ENCODE measurements around the gene FGFBP2.

FGFBP2 gene

DNA sequence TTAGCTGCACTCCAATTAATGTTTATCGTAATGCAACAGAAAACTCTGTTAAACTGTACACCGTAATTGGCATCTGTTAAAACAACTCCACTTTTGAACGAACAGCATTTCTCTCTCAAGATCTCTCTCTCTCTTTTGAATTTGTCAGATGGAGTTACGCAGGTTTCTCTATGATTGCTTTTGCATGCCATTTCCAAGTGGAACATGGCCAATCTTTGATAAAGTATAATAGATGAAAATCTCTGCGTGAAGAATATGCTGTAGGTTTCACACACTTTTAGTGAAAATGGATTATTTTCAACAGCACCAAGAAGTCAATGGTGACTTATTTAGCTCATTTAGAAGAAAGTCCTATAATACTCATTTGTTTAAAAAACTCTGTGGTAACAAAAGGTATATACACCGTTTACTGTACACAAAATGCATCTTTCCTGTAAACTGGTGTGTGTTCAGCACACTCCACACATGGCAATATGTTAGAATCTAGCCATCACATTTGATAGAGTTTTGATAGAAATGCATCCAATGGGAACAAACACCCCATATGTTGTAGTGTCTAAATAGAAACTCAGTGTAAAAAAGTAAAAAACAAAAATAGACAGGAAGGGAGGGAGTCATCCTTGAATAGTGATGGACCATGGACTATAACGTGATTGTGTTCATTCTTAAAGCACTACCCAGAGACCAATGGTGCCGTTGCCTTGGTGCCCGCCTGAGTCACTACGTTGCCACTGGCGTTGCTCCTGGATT lies 5.8 kb upstream of the FGFBP2 start:
- no peak for DNase-seq (ENCODE audit: low read depth in 1 of 2, low spot score in 1 of 2)

DNA sequence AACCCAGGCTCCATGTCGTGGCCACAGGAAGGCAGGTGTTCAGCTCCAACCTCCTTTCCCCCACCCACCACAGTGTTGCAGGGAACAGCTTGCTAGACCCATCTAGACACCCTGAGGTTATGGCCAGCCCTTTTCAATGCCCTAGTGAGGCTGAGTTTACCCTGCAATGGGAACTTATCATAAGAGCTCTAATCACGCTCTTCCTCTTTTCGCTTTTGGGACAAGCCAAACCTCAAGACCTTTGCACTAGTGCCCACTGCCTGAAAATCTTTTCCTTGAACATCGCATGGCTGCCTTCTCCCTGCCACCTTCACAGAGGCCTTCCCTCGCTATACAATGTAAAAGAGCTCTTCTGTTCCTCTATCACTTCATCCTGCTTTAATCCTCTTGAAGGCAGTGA lies 2.4 kb upstream of the FGFBP2 start:
- no peak for DNase-seq (ENCODE audit: low read depth in 1 of 2, low spot score in 1 of 2)

DNA sequence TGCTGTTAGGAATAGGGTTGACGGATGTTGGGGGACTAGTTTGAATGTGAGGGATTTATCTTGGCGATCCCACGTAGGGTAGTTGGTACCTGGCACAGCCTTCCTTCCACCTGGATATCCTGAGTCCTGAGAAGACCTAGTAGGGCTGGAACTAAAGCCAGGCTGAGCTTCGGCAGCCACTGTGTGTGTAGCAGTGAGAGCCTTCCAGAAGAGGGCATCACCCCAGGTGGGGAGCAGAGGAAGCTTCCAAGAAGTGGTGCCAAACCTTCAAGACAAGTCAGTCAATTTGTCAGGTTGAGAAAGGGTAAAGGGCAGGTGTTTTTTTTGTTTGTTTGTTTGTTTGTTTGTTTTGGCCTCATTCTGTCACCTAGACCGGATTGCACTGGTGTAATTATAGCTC lies 1.2 kb upstream of the FGFBP2 start:
- DNase-seq (ENCODE audit: low read depth in 1 of 2, low spot score in 1 of 2), result no peak

DNA sequence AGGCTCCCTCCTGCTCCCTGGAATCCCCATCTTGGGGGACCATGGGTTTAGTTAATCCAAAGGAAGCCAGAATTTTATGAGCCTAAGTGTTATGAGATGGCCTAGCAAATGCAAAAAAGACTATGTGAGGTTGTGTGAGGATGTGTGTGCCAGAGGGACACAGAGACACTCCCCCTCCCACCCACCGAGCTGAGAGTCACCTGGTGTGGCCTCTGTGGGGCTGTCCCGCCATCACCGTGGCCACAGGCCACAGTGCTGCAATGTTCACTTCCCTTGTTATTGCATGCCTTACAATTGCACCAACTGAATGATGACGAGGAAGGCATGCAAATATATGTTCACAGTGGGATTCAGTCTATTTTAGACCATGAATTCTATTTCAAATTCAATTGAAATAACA lies 601 bp upstream of the FGFBP2 start:
- DNase-seq (ENCODE audit: low read depth in 1 of 2, low spot score in 1 of 2), result no peak

DNA sequence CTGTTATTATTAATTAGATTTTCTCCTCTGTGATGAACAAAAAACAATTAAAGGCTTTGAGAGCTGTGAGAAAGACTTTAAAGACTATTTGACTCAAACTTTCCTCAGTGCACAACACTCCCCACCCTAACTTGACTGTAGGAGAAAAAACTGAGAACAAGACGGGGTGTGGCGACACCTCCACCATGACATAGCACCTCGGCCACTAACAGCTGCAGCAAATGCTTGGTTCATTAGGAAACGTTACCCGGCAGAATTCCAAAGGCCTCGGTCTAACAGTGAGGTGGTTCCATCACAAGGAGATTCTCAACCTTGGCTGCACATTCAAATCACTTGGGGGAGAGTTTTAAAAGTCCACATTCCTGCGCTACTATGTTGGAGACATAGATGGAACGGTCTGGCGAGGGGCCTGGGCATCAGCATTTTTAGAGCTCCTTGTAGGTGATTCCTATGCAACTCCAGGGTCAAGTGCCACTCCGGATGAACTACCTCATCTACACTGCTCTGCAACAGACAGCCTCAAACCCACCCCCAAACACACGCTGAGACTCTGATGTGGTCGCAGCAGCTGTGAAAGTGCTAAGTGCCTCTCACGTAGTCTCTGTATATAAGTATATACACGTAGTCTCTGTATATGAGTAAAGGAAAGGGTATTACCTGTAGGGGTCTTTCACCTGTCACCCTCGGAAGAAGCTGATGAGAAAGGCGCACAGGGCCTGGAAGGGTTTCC lies 1.0 kb downstream of the FGFBP2 start:
- DNase-seq (ENCODE audit: low read depth in 1 of 2, low spot score in 1 of 2), result no peak

DNA sequence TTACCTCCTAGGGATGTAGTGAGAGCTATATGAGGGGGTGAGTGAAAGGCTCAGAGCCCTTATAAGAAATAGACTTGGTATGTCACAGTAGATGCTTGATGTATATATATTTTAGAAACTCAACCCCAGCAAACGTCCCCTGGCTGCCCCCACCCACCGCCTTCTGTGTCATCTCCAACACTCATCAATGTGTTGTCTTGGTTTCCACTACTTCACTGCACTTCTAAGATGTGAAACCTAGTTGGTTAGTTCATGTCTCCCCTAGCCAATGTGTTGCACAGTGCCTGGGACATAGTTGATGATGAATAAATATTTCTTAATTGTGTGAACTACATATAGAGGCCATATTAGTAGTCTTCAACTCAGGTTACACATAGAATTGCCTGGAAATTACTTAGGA lies 4.4 kb downstream of the FGFBP2 start:
- no peak for DNase-seq (ENCODE audit: low read depth in 1 of 2, low spot score in 1 of 2)

DNA sequence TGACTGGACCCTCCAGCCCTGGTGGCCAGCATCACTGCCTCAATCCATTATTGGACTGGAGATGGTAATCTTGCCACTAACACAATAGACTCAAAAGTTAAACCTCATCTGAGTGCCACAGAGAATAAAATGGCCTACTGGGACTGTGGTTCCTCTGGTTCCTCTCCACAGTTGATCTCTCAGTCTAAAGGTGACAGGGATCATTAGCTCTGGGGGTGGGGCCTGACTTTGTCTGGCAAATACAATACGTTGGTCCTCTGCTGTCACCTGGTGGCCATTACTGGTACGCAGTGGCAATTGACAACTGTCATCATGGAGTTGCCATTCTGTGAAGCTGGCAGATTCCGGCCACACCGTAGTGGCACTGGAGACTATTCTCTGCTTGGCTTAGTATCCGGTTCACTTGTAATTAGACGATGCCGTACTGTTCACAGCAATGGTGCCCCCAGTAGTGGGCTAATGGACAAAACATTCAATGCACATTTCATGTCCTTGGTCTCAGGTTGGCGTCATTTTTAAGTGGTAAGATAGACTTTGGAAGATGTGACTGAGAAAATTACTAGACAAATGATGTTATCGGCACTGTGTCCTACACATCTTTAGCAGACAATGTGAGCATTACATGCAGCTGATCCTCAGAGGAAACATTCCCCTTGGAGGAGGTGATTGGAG lies 6.7 kb downstream of the FGFBP2 start:
- DNase-seq (ENCODE audit: low read depth in 1 of 2, low spot score in 1 of 2), result peak; percentile 56 to 82

DNA sequence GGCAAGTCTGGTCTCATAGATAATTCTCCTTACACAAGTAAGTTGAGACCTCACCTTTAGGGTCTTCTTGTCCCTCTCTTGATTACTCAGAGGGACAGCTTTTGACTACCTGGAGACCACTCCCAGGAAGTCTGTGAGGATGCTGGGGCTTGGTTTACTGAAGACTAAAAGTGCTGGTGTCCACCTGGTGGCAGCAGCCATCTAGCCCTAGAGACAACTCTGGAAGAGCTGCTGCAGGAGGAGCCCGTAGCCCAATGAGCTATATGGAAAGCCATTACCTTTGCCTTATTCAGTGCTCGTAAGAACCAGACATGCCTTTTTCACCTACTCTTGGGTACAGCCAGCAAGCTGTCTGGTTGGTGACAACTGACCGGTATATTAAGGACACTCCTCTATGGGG lies 7.3 kb downstream of the FGFBP2 start:
- DNase-seq (ENCODE audit: low read depth in 1 of 2, low spot score in 1 of 2), result no peak

DNA sequence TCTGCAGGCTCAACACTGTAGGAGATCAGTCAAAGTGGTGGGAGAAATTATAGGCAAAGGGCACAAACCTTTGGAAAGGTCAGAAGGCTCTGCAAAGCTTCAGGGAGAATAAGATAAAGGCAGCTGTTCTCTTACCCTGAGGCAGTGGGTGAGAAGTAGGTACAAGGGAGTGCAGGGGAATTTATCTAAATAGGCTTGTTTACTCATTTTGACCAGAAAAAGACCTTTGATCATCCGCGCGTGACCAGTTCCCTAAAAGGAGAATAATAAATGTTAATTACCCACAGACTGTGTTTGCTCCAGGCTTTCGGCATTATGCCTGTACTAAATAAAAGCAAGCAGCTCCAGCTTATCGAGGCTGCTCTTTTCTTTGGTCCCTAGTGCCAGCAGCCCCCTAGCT lies 9.3 kb downstream of the FGFBP2 start:
- DNase-seq (ENCODE audit: low read depth in 1 of 2, low spot score in 1 of 2), result no peak

DNA sequence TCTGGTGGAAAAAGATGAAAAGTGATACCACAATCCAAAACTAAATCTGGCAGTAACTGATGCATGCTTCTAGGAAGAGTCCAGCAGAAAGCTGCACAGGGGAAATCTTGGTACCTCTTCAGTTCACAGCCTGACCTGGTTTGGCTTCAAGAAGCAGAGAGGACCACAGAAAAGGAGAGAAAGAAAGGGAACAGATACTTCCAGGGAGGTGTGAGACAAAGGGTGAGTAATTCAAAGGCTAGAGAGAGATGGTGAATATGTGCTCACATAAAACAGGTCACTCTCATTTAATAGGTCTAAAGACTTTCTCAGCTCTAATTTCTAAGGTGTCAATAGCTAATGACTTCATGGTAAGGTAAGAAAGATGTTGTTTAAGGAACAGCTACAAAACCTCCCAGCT lies 11.2 kb downstream of the FGFBP2 start:
- DNase-seq (ENCODE audit: low read depth in 1 of 2, low spot score in 1 of 2), result no peak

DNA sequence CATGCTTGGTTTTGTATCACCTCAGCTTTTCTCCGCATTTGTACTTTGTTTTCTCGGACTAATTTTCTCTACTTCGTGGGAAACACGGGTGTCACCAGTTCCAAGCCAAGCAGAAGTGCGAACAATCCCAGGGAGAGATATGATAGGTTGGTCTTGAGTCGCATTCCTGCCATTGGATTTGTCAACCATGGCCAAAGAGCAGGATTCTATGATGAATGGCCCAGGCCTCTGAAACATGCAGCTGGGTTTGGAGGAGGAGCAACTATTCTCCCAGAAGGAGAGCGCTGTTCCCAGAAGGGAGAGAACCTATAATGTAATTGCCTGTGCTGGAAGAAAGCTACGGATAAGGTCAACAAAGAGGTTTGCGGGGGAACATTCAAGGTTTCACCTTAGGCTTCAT lies 14.1 kb downstream of the FGFBP2 start:
- DNase-seq (ENCODE audit: low read depth in 1 of 2, low spot score in 1 of 2), result no peak

DNA sequence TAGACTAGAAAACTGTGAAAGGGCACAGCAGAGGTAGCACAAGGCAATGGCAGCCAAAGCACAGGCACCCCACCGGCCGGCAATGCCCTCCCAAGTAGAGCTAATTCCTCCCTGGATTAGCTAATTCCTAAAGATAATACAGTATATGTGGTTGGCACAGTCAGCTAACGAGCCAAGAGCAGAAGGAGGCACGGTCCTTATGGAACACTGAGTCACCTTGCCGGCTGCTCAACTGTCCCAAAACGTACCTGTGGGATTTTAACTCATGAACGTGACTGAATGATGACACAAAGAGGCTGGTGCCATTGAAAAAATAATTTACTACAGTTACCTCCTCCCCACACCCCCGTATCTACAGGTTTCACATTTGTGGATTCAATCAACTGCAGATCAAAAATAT lies 15.3 kb downstream of the FGFBP2 start:
- no peak for DNase-seq (ENCODE audit: low read depth in 1 of 2, low spot score in 1 of 2)

DNA sequence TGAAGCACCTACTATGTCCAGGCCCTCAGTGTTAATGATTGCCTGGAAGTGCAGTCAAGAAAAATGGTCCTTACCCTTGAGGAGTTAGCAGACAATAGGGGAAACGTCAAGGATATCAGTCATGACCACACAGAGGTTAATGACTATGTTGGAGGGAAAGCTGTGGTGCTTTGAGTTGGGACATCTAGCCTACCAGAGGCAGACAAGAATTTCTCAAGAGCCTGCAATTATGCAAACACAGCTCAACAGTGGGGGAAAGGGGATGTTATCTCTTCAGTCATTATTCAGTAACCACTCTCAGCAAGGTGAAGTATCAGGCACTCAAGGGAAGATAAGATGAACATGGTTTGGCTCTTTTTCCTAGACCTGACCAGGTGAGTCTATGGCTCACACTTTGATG lies 17.5 kb downstream of the FGFBP2 start:
- DNase-seq (ENCODE audit: low read depth in 1 of 2, low spot score in 1 of 2), result no peak

DNA sequence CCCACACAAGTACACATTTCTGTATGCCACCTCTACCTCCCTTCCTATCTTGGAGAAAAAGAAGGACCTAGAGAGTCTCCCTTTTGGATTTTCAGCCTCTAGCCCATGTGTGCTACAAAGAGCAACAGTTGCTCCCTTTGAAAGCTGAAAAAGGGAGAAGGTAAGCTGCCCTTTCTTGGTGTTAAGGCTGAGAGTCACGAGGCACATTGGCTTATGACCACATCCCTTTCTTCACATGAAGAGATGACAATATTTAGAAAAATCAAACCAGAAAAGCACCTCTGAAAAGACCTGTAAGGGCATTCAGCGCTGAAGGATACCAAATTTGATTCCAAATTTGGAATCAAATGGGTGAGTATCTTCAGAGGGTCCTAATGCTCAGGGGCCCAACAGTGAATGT lies 18.1 kb downstream of the FGFBP2 start:
- DNase-seq (ENCODE audit: low read depth in 1 of 2, low spot score in 1 of 2), result no peak

DNA sequence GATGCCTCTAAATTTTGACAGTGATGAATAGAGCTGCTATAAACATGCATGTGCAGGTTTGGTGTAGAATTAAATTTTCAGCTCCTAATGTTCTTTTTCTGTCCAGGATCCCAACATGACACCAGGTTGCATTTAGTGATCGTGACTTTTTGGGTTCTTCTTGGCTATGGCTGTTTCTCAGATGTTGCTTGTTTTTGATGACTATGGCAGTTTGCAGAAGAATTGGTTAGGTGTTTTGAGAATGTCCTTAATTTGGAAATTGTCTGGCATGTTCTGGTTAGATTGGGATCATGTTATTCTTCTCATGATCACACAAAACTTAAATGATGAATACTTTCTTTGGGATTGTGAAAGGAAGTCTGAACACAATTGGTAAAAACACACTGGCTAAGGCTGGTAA lies 20.7 kb downstream of the FGFBP2 start:
- DNase-seq (ENCODE audit: low read depth in 1 of 2, low spot score in 1 of 2), result no peak

DNA sequence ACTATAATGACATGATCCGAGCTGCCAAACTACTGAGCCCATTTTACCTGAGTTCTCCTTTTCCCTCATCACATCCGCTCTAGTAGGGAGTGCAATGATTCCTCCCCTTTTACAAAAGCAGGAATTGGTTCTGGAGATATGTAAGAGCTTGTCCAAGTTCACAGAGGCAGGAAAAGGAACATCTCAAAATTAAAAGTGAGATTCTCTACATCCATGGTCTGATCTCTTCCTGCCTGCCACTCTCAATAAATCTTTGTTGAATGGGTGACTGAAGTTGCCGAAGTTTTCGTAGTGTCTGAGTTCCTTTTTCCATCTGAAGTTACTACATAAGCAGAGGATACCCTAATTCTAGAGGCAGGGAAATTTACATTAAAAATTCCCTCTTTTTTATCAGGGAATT lies 24.3 kb downstream of the FGFBP2 start, which contains the start of gene FGFBP1:
TSS of gene FGFBP1 (minus strand) at position 101 of the 400 bp plus-strand sequence. CDS start 2,108 bp downstream, outside the sequence.
- DNase-seq (ENCODE audit: low read depth in 1 of 2, low spot score in 1 of 2), result no peak

DNA sequence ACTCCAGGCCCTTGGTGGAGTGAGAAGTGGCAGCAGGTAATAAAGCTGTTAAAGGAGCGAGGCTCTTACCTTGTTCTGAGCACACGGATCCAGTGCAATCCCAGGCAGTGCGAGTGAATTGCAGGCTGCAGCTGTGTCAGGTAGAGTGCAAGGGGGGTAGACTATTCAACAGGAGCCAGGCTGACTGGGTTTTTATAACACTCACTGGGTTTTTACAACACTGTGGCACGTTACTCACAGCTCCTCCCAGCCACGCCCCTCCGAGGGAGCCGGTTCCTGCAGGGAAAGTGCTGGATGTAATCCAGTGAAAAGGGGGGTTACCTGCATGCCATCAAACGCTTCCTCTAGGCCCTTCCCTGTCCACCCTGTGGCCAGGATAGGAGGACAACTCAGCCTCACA lies 24.8 kb downstream of the FGFBP2 start:
- no peak for DNase-seq (ENCODE audit: low read depth in 1 of 2, low spot score in 1 of 2)

DNA sequence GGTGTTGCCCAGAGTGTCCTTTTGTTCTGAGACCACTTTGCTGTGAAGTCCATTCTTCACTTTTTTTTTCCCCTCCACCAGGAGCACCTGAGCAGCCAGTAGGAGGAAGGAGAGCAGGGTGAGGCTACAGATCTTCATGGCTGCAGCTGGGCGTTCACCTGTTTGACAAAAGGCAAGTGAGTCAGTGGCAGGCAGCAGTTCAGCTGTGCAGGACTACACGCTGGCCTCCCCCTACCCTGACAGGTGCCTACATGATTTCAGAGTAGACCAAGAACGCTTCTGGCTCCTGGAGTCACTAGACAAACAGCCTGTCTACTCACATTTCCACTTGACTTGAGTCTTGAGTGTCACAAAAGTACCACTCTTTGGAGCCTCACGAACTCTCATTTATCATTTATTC lies 26.5 kb downstream of the FGFBP2 start:
- no peak for DNase-seq (ENCODE audit: low read depth in 1 of 2, low spot score in 1 of 2)

DNA sequence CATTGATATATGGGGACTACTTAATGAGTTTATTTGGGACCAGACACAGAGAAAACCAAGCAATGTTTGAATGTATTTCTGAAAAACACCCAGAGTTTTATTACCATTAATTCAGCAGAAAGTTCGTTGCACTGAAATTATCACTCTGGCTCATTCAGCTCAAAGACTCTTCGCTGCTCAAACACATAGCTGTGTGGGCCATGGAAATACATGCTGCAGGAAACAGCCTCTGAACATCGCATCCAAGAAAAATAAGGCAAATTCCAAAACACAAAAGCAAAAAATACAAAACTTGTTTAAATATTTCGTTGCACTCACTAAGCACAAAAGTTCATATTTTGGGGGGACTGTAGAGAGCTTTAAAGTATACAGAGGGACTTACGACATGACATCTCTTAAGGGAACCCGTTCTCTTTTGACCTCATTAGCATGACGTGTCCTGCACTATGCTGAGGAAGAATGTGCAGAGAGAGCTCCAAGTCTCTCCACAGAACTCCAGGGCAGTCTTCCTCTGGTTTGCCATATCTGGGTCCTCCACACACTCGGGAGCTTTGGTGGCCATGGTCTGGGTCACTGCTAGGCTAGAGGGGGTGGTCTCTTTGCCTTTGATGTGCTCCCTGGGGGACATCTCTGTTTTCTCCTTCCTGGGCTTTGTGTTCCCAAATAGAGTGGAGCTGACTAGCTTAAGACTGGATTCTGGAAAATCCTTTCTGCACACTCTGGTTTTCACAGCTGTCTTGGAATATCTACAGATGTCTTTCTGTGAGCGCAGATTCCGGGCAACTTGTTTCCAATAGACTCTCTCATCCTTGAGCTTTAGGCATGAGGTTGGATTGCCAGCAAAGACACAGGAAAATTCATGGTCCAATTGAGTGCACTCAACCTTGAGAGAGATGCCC lies 27.2 kb downstream of the FGFBP2 start:
- DNase-seq (ENCODE audit: low read depth in 1 of 2, low spot score in 1 of 2), result no peak

DNA sequence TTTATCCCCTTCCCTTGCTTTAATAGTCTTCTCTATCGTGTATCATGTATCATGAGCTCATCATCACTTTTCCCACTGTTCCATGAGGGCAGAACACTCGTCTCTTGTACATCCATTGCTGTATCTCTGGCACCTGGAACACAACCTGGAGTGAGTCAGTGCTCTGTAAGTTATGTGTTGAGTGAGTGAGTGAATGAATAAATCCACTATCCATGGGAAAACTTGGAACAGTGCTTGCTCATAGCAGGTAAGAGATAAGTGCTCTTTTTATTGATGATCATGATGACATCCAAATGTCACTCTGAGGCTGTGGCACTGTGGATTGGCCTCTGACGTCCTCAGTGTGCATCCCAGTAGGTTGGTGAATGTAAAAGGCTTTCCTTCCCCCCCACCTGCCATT lies 28.7 kb downstream of the FGFBP2 start:
- no peak for DNase-seq (ENCODE audit: low read depth in 1 of 2, low spot score in 1 of 2)

Data from activated CD4-positive, alpha-beta T cell treated with anti-CD3 and anti-CD28 coated beads, Interleukin-2, amount 50 U/mL, for 24 hours (primary cell).